Stimulated activated CD8-positive, alpha-beta memory T cell treated with anti-CD3 and anti-CD28 coated beads, Interleukin-4, amount 100 ng/mL, for 24 hours (primary cell): Measurements from ENCODE around the gene BNIP2.
"Not testable (repeated sequence)": the region's sequence is repeated elsewhere in the genome, so short reads cannot be mapped to it uniquely, and the experiment has no call there.

Experiments
- DNase-seq: peaks from one replicate; pipeline ENCODE4 v3.0.0-alpha.2; 2020; ENCODE audit warnings: low read depth

The BNIP2 gene

GRCh38 chr15:59688782-59689625 lies at the start of gene BNIP2:
TSS of gene BNIP2 (minus strand) at chr15:59689320. CDS start at chr15:59682457, 6,863 bp downstream.
- DNase-seq = peak; percentile 97

- no peak for DNase-seq
These were observed 49.6 kb upstream of the BNIP2 start for GRCh38 chr15:59738676-59739075.

- DNase-seq = no peak
These were observed 47.1 kb upstream of the BNIP2 start for GRCh38 chr15:59736181-59736580.

GRCh38 chr15:59725151-59725486 lies 36.0 kb upstream of the BNIP2 start:
- no peak for DNase-seq

- no peak for DNase-seq
These were observed 34.7 kb upstream of the BNIP2 start for GRCh38 chr15:59723687-59724346.

GRCh38 chr15:59722476-59722875 lies 33.4 kb upstream of the BNIP2 start:
- DNase-seq = no peak

GRCh38 chr15:59722037-59722436 lies 32.9 kb upstream of the BNIP2 start:
- DNase-seq = no peak

GRCh38 chr15:59721411-59721810 lies 32.3 kb upstream of the BNIP2 start:
- DNase-seq = no peak

- DNase-seq = no peak
These were observed 24.1 kb upstream of the BNIP2 start for GRCh38 chr15:59713177-59713576.

GRCh38 chr15:59711451-59712243 lies 22.5 kb upstream of the BNIP2 start:
- DNase-seq = no peak

- DNase-seq = no peak
These were observed 18.5 kb upstream of the BNIP2 start for GRCh38 chr15:59707619-59708018.

- no peak for DNase-seq
These were observed 15.1 kb upstream of the BNIP2 start for GRCh38 chr15:59703979-59704796.

GRCh38 chr15:59702351-59702750 lies 13.2 kb upstream of the BNIP2 start:
- no peak for DNase-seq

GRCh38 chr15:59701880-59702279 lies 12.8 kb upstream of the BNIP2 start:
- no peak for DNase-seq

- no peak for DNase-seq
These were observed 10.8 kb upstream of the BNIP2 start for GRCh38 chr15:59699810-59700431.

GRCh38 chr15:59698065-59698464 lies 8.9 kb upstream of the BNIP2 start:
- not testable (repeated sequence) for DNase-seq

GRCh38 chr15:59696332-59696731 lies 7.2 kb upstream of the BNIP2 start:
- no peak for DNase-seq

- no peak for DNase-seq
These were observed 5.7 kb upstream of the BNIP2 start for GRCh38 chr15:59694779-59695178.

GRCh38 chr15:59691194-59691805 lies 2.2 kb upstream of the BNIP2 start:
- DNase-seq = no peak

- DNase-seq = peak; percentile 29
These were observed 611 bp upstream of the BNIP2 start for GRCh38 chr15:59689626-59690236.

GRCh38 chr15:59688423-59688781 lies 718 bp downstream of the BNIP2 start:
- DNase-seq = no peak
